PC-9 (cell line): ENCODE results near the gene RBMS3. TPM values are rescaled to one million over a fixed set of nuclear protein-coding genes. Genes with fewer than 3 reads are reported as not detected.
"Not testable (repeated sequence)": the region's sequence is repeated elsewhere in the genome, so short reads cannot be mapped to it uniquely, and the experiment has no call there.

ENCODE experiments used
- Bru-seq: library from RNA; stranded (reverse); fragments of 400-500 nt; gene quantifications from one replicate; lab custom pipeline; 2021; lab: Mats Ljungman, UMichigan
- BruChase-seq, 2 experiments: library from RNA; stranded (reverse); fragments of 400-500 nt; gene quantifications; one replicate each; lab custom pipeline; 2021; lab: Mats Ljungman, UMichigan
- BruUV-seq: library from RNA; stranded (reverse); fragments of 400-500 nt; replicated peaks from 2 replicates; lab custom pipeline; 2021; lab: Mats Ljungman, UMichigan
- CTCF ChIA-PET: fragments of 300-600 bp; sonication (Branson Sonifier 250); formaldehyde crosslinking; loops from one replicate; lab custom pipeline; 2022; ENCODE audit warnings: antibody characterized with exemption; lab: Charles Lee
- POLR2A ChIA-PET: fragments of 300-600 bp; sonication (Branson Sonifier 250); formaldehyde crosslinking; loops from one replicate; lab custom pipeline; 2022; ENCODE audit warnings: antibody characterized with exemption; ENCODE audit not compliant: unreplicated experiment; lab: Charles Lee
- DNase-seq, 2 experiments: peaks; one replicate each; pipeline versions ENCODE4 v3.0.0 to v3.0.0-alpha.2; 2015 to 2022; ENCODE audit warnings: mixed read lengths in 1 of 2
- H2AFZ ChIP-seq: fragments of 200-600 bp; sonication (generic); 2 replicates; pipeline ENCODE4 v1.8.1; 2017; ENCODE audit warnings: antibody characterized with exemption
- H3F3A ChIP-seq: fragments of 200-600 bp; sonication (generic); 2 replicates; pipeline ENCODE4 v1.8.1; 2017; ENCODE audit warnings: antibody characterized with exemption, mild to moderate bottlenecking, low read depth; ENCODE audit not compliant: insufficient read depth
- H3K27ac ChIP-seq: fragments of 200-600 bp; sonication (generic); 2 replicates; pipeline ENCODE4 v1.6.1; 2016; ENCODE audit warnings: mixed run types
- H3K27me3 ChIP-seq: fragments of 200-600 bp; sonication (generic); 2 replicates; pipeline ENCODE4 v1.6.1; 2016; ENCODE audit warnings: low read depth, mixed run types; ENCODE audit not compliant: insufficient read depth
- H3K36me3 ChIP-seq: fragments of 200-600 bp; sonication (generic); 2 replicates; pipeline ENCODE4 v1.6.1; 2016; ENCODE audit warnings: low read depth, mixed run types
- H3K4me1 ChIP-seq: fragments of 200-600 bp; sonication (generic); replicated peaks from 2 replicates; pipeline ENCODE4 v1.6.1; 2016; ENCODE audit warnings: mixed run types; ENCODE audit not compliant: insufficient read depth
- H3K4me2 ChIP-seq: fragments of 200-600 bp; sonication (generic); 2 replicates; pipeline ENCODE4 v1.6.1; 2017; ENCODE audit warnings: mixed run types
- H3K4me3 ChIP-seq: fragments of 200-600 bp; sonication (generic); 2 replicates; pipeline ENCODE4 v1.6.1; 2016; ENCODE audit warnings: mixed run types
- H3K79me2 ChIP-seq: fragments of 200-600 bp; sonication (generic); 2 replicates; pipeline ENCODE4 v1.6.1; 2017; ENCODE audit warnings: low read depth, mixed run types
- H3K9me2 ChIP-seq: fragments of 200-600 bp; sonication (generic); 2 replicates; pipeline ENCODE4 v1.8.1; 2017; ENCODE audit warnings: mild to moderate bottlenecking; ENCODE audit not compliant: insufficient read depth
- H3K9me3 ChIP-seq: fragments of 200-600 bp; sonication (generic); 2 replicates; pipeline ENCODE4 v1.8.1; 2016; ENCODE audit warnings: low read depth; ENCODE audit not compliant: insufficient read depth
- H4K20me1 ChIP-seq: fragments of 200-600 bp; sonication (generic); 2 replicates; pipeline ENCODE4 v1.8.1; 2017; ENCODE audit not compliant: insufficient read depth
- EZH2 ChIP-seq: fragments of 200-600 bp; sonication (generic); IDR thresholded peaks from 2 replicates; pipeline ENCODE4 v1.8.0; 2017; ENCODE audit warnings: antibody characterized with exemption, low read depth
- intact Hi-C: fragments of 100-400 bp; cut with micrococcal nuclease; formaldehyde crosslinking; loops from one replicate; pipeline ENCODE4 v1.10.0; 2022; ENCODE audit not compliant: unreplicated experiment
- long read RNA-seq: library from polyadenylated mRNA; stranded (forward); transcript quantifications from one replicate; pipeline ENCODE4 v2.0.0, GENCODE V29; 2022
- total RNA-seq: library from RNA; stranded (reverse); gene quantifications from 2 replicates; pipeline ENCODE4 v1.2.3, GENCODE V29; 2021
- TF ChIP-seq, protein P1 (sequence below): fragments of 200-600 bp; sonication (generic); conservative IDR thresholded peaks from 2 replicates; pipeline ENCODE4 v1.6.1; 2017; ENCODE audit warnings: mixed run types, antibody characterized with exemption, mild to moderate bottlenecking, moderate library complexity

Gene RBMS3
- total RNA-seq: 3.5 and 3.9 TPM in 2 replicates
- Bru-seq, nascent RNA: percentile 36 among the genes with signal in this experiment
- BruChase-seq, experiment 1, labeled RNA remaining after a 2-hour chase: percentile 36 among the genes with signal in this experiment
- BruChase-seq, experiment 2, labeled RNA remaining after a 6-hour chase: percentile 28 among the genes with signal in this experiment
- long read RNA-seq, partial matches to known transcripts: 0 of 1 reads
- long read RNA-seq, other reads (novel, unspliced or antisense): 1 of 1 reads

GRCh38 chr3:29280404-29281093, at the start of gene RBMS3:
Gene RBMS3 (plus strand): TSS chr3:29281071.
- Histone ChIP-seq H3K27me3 (no peaks in the 10 kb centered on the region), H3K4me1 (no peaks in the 10 kb centered on the region; the same call in 1 of the 2 replicates), H2AFZ (peak within 1 kb of the TSS; percentile 74), H4K20me1 (no peaks in the 10 kb centered on the region), H3F3A (no peaks in the 10 kb centered on the region), H3K4me2 (peak within 1 kb of the TSS; percentile 70), H3K27ac (no peak within 1 kb of the TSS), H3K9me2 (no peaks in the 10 kb centered on the region), H3K9me3 (no peaks in the 10 kb centered on the region), H3K4me3 (peak within 1 kb of the TSS; percentile 43; the same call in 1 of the 2 replicates), H3K36me3 (no peaks in the 10 kb centered on the region), H3K79me2 (no peaks in the 10 kb centered on the region)
- CTCF ChIA-PET: interaction anchor here (0.6 kb wide), 3 partner anchors 13 to 558 kb away, joined by 3 to 20 read pairs (median 7); no protein-coding TSS in a partner anchor
- intact Hi-C loops: loop anchor here (2.0 kb wide), 2 partner anchors 414 to 484 kb away; no protein-coding TSS in a partner anchor
- POLR2A ChIA-PET: no interaction called here
- DNase-seq: peak in 1 of 2 experiments; percentile 66
- BruUV-seq: no TSS peak
- TF ChIP-seq EZH2: no peak
- TF ChIP-seq, protein P1, sequence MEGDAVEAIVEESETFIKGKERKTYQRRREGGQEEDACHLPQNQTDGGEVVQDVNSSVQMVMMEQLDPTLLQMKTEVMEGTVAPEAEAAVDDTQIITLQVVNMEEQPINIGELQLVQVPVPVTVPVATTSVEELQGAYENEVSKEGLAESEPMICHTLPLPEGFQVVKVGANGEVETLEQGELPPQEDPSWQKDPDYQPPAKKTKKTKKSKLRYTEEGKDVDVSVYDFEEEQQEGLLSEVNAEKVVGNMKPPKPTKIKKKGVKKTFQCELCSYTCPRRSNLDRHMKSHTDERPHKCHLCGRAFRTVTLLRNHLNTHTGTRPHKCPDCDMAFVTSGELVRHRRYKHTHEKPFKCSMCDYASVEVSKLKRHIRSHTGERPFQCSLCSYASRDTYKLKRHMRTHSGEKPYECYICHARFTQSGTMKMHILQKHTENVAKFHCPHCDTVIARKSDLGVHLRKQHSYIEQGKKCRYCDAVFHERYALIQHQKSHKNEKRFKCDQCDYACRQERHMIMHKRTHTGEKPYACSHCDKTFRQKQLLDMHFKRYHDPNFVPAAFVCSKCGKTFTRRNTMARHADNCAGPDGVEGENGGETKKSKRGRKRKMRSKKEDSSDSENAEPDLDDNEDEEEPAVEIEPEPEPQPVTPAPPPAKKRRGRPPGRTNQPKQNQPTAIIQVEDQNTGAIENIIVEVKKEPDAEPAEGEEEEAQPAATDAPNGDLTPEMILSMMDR: peak; percentile 27; the same call in 1 of the 2 replicates

GRCh38 chr3:29233126-29233525, 47.7 kb upstream of the RBMS3 start:
- H3K79me2 ChIP-seq, H3K4me1 ChIP-seq, H3K4me3 ChIP-seq, H4K20me1 ChIP-seq, H2AFZ ChIP-seq, H3K9me3 ChIP-seq, H3K4me2 ChIP-seq, H3K9me2 ChIP-seq, intact Hi-C loops, POLR2A ChIA-PET, H3K36me3 ChIP-seq, CTCF ChIA-PET, H3K27ac ChIP-seq, H3K27me3 ChIP-seq, H3F3A ChIP-seq, BruUV-seq: not testable (repeated sequence)
- DNase-seq: peak in 1 of 2 experiments; percentile 4

GRCh38 chr3:29236146-29236840, 44.6 kb upstream of the RBMS3 start:
- BruUV-seq: no TSS peak
- 0 out of 2 replicates have a peak, but pooled peaks cover 6% of the 10 kb centered on the region for H3K4me1 ChIP-seq
- no peak overlapping the region for H3K4me3 ChIP-seq
- H3K4me2 ChIP-seq: no peak overlapping the region
- H3F3A ChIP-seq: no peaks in the 10 kb centered on the region
- H2AFZ ChIP-seq: no peak overlapping the region
- intact Hi-C loops: no loop called here
- H3K9me3 ChIP-seq: no peaks in the 10 kb centered on the region
- TF ChIP-seq, protein P1: no peak
- no peak for TF ChIP-seq EZH2
- H3K79me2 ChIP-seq: no peaks in the 10 kb centered on the region
- no peaks in the 10 kb centered on the region for H3K9me2 ChIP-seq
- no peaks in the 10 kb centered on the region for H4K20me1 ChIP-seq
- H3K36me3 ChIP-seq: no peaks in the 10 kb centered on the region
- POLR2A ChIA-PET: no interaction called here
- H3K27me3 ChIP-seq: no peaks in the 10 kb centered on the region
- H3K27ac ChIP-seq: no peak overlapping the region
- CTCF ChIA-PET: no interaction called here
- no peak for DNase-seq
